ENCODE data around the gene GIPR. TPM values are rescaled to one million over a fixed set of nuclear protein-coding genes. Genes with fewer than 3 reads are reported as not detected.

Gene GIPR, protein sequence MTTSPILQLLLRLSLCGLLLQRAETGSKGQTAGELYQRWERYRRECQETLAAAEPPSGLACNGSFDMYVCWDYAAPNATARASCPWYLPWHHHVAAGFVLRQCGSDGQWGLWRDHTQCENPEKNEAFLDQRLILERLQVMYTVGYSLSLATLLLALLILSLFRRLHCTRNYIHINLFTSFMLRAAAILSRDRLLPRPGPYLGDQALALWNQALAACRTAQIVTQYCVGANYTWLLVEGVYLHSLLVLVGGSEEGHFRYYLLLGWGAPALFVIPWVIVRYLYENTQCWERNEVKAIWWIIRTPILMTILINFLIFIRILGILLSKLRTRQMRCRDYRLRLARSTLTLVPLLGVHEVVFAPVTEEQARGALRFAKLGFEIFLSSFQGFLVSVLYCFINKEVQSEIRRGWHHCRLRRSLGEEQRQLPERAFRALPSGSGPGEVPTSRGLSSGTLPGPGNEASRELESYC
- total RNA-seq = 10 to 100 TPM; 10.8 to 14.6 TPM
- 3.5 TPM for polyA plus RNA-seq (2013, experiment 1 of 2)
- 3.0 TPM for polyA plus RNA-seq (2013, experiment 2 of 2)
- long read RNA-seq, experiment 1 = 0 reads
- long read RNA-seq, experiment 2, partial matches to known transcripts = 0 of 1 reads
- long read RNA-seq, experiment 2, other reads (novel, unspliced or antisense) = 1 of 1 reads
- long read RNA-seq, experiment 3, partial matches to known transcripts = 4 of 8 reads
- long read RNA-seq, experiment 3, other reads (novel, unspliced or antisense) = 4 of 8 reads
- long read RNA-seq, experiment 4 = 0 reads

DNA sequence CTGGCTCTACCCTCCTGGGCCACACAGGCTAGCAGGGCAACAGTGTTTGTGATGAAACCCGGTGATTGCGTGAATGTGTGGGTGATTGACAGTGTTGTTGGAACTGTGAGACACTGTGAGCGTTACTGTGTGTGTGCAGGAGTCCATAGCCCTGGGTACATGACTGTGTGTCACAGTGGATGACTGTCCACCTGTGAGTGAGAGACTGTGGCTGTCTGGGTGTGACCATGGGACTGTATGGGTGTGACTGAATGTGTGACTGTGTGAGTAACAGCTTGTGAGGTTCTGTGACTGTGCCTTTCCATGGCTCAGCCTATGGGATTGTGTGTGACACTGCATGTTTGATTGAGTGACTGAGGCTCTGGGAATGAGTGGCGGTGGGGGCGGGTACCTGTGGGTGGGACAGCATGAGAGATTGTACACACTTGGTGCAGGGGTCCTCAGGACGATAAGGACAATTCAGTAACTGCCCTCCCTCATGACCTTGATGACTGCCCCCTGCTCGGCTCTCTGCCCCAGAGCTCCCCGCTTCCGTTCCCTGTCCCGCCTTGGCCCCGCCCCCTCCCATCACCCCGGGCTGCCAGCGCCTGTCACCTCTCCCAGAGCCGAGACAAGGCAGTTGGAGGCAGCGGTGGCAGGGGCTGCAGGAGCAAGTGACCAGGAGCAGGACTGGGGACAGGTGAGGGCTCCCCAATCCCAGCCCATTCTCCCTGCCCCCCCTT is at the start of gene GIPR:
Gene GIPR (plus strand): TSS at position 602 of the 722 bp plus-strand sequence. CDS start 1,300 bp downstream, outside the sequence.
- Mint-ChIP-seq H3K27ac (peak within 1 kb of the TSS; percentile 90), H3K36me3 (ENCODE audit: low read depth) (no peaks in the 10 kb centered on the region), H3K9me3 (no peaks in the 10 kb centered on the region), H3K4me3 (peak within 1 kb of the TSS; percentile 55), H3K4me1 (peaks cover 11% of the 10 kb centered on the region), H3K27me3 (ENCODE audit: insufficient read depth) (peaks cover 47% of the 10 kb centered on the region)
- H3K36me3 ChIP-seq (ENCODE audit: control insufficient read depth, insufficient read depth, low read length) = no peaks in the 10 kb centered on the region
- no peaks in the 10 kb centered on the region for H3K4me1 ChIP-seq (ENCODE audit: control insufficient read depth, insufficient read depth, low read length)
- H3K27me3 ChIP-seq (ENCODE audit: control insufficient read depth, insufficient read depth, low read length, poor library complexity, severe bottlenecking) = no peaks in the 10 kb centered on the region
- DNase-seq = peak; percentile 94
- peak within 1 kb of the TSS; percentile 82 for H3K4me3 ChIP-seq (ENCODE audit: low read length)
- 7 to 21% methylated on average over 4 to 15 of the region's 15 CpGs for WGBS, 2 experiments (ENCODE audit: insufficient coverage in 1 of 2, insufficient read length in 1 of 2)
- peak within 1 kb of the TSS; percentile 16 for H3K9ac ChIP-seq (ENCODE audit: extremely low read depth, low read length, poor library complexity, severe bottlenecking)
- TF ChIP-seq, protein P1, sequence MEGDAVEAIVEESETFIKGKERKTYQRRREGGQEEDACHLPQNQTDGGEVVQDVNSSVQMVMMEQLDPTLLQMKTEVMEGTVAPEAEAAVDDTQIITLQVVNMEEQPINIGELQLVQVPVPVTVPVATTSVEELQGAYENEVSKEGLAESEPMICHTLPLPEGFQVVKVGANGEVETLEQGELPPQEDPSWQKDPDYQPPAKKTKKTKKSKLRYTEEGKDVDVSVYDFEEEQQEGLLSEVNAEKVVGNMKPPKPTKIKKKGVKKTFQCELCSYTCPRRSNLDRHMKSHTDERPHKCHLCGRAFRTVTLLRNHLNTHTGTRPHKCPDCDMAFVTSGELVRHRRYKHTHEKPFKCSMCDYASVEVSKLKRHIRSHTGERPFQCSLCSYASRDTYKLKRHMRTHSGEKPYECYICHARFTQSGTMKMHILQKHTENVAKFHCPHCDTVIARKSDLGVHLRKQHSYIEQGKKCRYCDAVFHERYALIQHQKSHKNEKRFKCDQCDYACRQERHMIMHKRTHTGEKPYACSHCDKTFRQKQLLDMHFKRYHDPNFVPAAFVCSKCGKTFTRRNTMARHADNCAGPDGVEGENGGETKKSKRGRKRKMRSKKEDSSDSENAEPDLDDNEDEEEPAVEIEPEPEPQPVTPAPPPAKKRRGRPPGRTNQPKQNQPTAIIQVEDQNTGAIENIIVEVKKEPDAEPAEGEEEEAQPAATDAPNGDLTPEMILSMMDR (conservative IDR thresholded peaks at IDR 0.05) = no peak
- H3K9me3 ChIP-seq (ENCODE audit: control insufficient read depth, low read length) = no peaks in the 10 kb centered on the region
- no peak within 1 kb of the TSS for H3K27ac ChIP-seq (ENCODE audit: low read depth, low read length)

DNA sequence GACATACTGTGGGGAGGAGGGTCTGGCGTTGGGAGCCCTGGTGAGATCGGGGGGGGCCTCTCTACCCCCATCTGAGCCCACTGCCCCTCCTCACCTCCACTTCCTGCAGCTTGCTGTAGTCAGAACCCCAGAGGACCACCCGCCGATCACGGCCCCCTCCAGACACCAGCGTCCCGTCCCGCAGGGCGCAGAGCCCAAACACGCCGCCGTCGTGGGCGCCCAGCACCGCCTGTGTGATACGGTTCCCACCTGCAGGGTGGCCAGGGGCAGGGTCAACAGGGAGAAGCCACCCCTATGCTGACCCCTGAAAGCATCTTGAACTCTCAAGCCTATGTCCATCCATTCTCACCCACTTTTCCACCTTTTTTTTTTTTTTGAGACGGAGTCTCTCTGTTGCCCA is 46.6 kb upstream of the GIPR start:
- Mint-ChIP-seq H3K4me1 (no peaks in the 10 kb centered on the region), H3K27me3 (ENCODE audit: insufficient read depth) (no peaks in the 10 kb centered on the region), H3K9me3 (no peaks in the 10 kb centered on the region), H3K36me3 (ENCODE audit: low read depth) (peaks cover 49% of the 10 kb centered on the region), H3K27ac (no peak overlapping the region), H3K4me3 (no peak overlapping the region)
- whole genome bisulfite sequencing, 2 experiments (ENCODE audit: insufficient coverage in 1 of 2, insufficient read length in 1 of 2) = 93 to 97% methylated on average over 6 to 16 of the region's 17 CpGs
- H3K9me3 ChIP-seq (ENCODE audit: control insufficient read depth, low read length) = no peaks in the 10 kb centered on the region
- TF ChIP-seq, protein P1 (conservative IDR thresholded peaks at IDR 0.05) = no peak
- no peak overlapping the region for H3K4me3 ChIP-seq (ENCODE audit: low read length)
- H3K36me3 ChIP-seq (ENCODE audit: control insufficient read depth, insufficient read depth, low read length) = peaks cover 6% of the 10 kb centered on the region
- no peak overlapping the region for H3K9ac ChIP-seq (ENCODE audit: extremely low read depth, low read length, poor library complexity, severe bottlenecking)
- H3K27me3 ChIP-seq (ENCODE audit: control insufficient read depth, insufficient read depth, low read length, poor library complexity, severe bottlenecking) = no peaks in the 10 kb centered on the region
- no peak for DNase-seq
- H3K4me1 ChIP-seq (ENCODE audit: control insufficient read depth, insufficient read depth, low read length) = no peaks in the 10 kb centered on the region
- no peak overlapping the region for H3K27ac ChIP-seq (ENCODE audit: low read depth, low read length)

DNA sequence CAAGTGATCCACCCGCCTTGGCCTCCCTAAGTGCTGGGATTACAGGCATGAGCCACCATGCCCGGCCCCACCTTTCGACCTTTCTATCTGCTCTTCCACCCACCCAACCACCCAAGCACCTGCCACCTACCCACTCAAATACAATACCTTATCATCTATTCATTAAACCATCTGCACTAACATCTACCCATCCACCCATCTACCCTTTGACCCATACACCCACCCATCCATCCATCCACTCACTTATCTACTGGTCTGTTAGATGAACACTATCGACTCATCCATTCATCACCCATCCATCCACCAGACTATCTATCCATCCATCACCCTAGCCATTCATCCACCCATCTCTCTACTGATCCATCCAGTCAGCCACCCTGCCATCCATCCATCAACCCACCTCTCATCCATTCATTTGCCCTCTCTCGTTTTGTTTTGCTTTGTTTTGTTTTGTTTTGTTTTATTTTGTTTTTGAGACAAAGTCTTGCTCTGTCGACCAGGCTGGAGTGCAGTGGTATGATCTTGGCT is 46.0 kb upstream of the GIPR start:
- Histone ChIP-seq H3K4me3 (ENCODE audit: low read length) (no peak overlapping the region), H3K36me3 (ENCODE audit: control insufficient read depth, insufficient read depth, low read length) (peaks cover 6% of the 10 kb centered on the region), H3K27me3 (ENCODE audit: control insufficient read depth, insufficient read depth, low read length, poor library complexity, severe bottlenecking) (no peaks in the 10 kb centered on the region), H3K9ac (ENCODE audit: extremely low read depth, low read length, poor library complexity, severe bottlenecking) (no peak overlapping the region), H3K27ac (ENCODE audit: low read depth, low read length) (no peak overlapping the region), H3K4me1 (ENCODE audit: control insufficient read depth, insufficient read depth, low read length) (no peaks in the 10 kb centered on the region), H3K9me3 (ENCODE audit: control insufficient read depth, low read length) (no peaks in the 10 kb centered on the region)
- no peak for DNase-seq
- peaks cover 53% of the 10 kb centered on the region for H3K36me3 Mint-ChIP-seq (ENCODE audit: low read depth)
- no peaks in the 10 kb centered on the region for H3K4me1 Mint-ChIP-seq
- no peak overlapping the region for H3K27ac Mint-ChIP-seq
- TF ChIP-seq, protein P1 (conservative IDR thresholded peaks at IDR 0.05) = no peak
- no peaks in the 10 kb centered on the region for H3K9me3 Mint-ChIP-seq
- 92 to 100% methylated on average over 2 to 6 of the region's 6 CpGs for WGBS, 2 experiments (ENCODE audit: insufficient coverage in 1 of 2, insufficient read length in 1 of 2)
- H3K4me3 Mint-ChIP-seq = no peak overlapping the region
- no peaks in the 10 kb centered on the region for H3K27me3 Mint-ChIP-seq (ENCODE audit: insufficient read depth)
